Activated CD4-positive, alpha-beta T cell treated with anti-CD3 and anti-CD28 coated beads for 48 hours (primary cell): ENCODE results near the gene CLSTN2.

Source experiments
- DNase-seq: peaks from one replicate; pipeline ENCODE4 v3.0.0-alpha.2; 2020

The CLSTN2 gene

GRCh38 chr3:140351466-140351865, 416.5 kb downstream of the CLSTN2 start:
- DNase-seq, result no peak

GRCh38 chr3:140355481-140355880, 420.5 kb downstream of the CLSTN2 start:
- no peak for DNase-seq

GRCh38 chr3:140358686-140359085, 423.7 kb downstream of the CLSTN2 start:
- DNase-seq, result no peak

- no peak for DNase-seq
These were observed 424.4 kb downstream of the CLSTN2 start for GRCh38 chr3:140359233-140359995.

GRCh38 chr3:140360332-140360731, 425.3 kb downstream of the CLSTN2 start:
- no peak for DNase-seq

GRCh38 chr3:140363801-140364200, 428.8 kb downstream of the CLSTN2 start:
- peak; percentile 13 for DNase-seq

- DNase-seq, result no peak
These were observed 431.1 kb downstream of the CLSTN2 start for GRCh38 chr3:140365872-140366697.

- no peak for DNase-seq
These were observed 433.3 kb downstream of the CLSTN2 start for GRCh38 chr3:140368223-140368811.

GRCh38 chr3:140370686-140371085, 435.7 kb downstream of the CLSTN2 start:
- no peak for DNase-seq

- DNase-seq, result no peak
These were observed 438.2 kb downstream of the CLSTN2 start for GRCh38 chr3:140373234-140373633.

- no peak for DNase-seq
These were observed 440.0 kb downstream of the CLSTN2 start for GRCh38 chr3:140375002-140375401.

- no peak for DNase-seq
These were observed 441.3 kb downstream of the CLSTN2 start for GRCh38 chr3:140376136-140376889.

- DNase-seq, result no peak
These were observed 442.7 kb downstream of the CLSTN2 start for GRCh38 chr3:140377644-140378043.

- DNase-seq, result no peak
These were observed 443.8 kb downstream of the CLSTN2 start for GRCh38 chr3:140378571-140379340.

GRCh38 chr3:140384028-140384771, 449.2 kb downstream of the CLSTN2 start:
- no peak for DNase-seq

GRCh38 chr3:140384876-140385275, 449.9 kb downstream of the CLSTN2 start:
- no peak for DNase-seq

GRCh38 chr3:140386357-140387100, 451.5 kb downstream of the CLSTN2 start:
- no peak for DNase-seq

- no peak for DNase-seq
These were observed 452.3 kb downstream of the CLSTN2 start for GRCh38 chr3:140387244-140387643.

- DNase-seq, result no peak
These were observed 453.4 kb downstream of the CLSTN2 start for GRCh38 chr3:140388202-140388922.

GRCh38 chr3:140391061-140391460, 456.1 kb downstream of the CLSTN2 start:
- no peak for DNase-seq
